ENCODE results near the gene EFHC1.

The EFHC1 gene

DNA sequence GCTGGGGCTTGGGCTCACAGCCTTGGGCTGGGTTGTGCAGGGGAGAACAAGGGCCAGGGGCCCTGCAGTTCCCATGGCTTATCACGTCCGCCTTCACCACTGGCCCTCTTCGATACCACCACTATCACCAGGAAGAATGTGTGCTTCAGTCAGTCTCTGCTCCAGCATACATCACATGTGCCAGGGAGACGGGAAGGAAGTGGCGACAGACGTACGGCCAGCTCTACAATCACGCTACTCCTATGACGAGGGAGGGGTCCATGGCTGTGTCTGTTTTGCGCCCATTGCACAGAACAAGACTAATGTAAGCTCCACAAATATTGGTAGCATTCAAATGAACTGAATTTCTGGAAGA is 84.6 kb downstream of the EFHC1 start:
- no peak for DNase-seq

GRCh38 chr6:52505726-52506409 is 85.7 kb downstream of the EFHC1 start:
- no peak for DNase-seq

DNA sequence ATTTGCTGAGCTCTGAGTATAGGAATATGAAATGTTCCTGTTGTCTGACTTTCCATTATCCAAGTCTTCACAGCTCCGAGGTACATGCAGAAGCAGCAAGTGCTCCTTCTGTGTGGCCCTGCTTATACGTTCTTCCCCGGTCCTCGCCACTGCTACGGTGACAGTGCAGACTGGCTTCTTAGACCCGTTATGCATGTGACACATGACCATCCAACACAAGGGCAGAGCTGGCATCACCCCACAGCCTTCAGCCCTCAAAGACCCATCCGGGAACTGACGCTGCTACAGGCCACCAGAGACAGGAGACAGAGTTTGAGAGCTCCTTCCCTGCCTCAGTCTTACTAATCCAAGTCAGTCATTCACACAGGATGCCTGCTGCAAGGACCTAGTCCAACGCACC is 86.3 kb downstream of the EFHC1 start:
- no peak for DNase-seq

DNA sequence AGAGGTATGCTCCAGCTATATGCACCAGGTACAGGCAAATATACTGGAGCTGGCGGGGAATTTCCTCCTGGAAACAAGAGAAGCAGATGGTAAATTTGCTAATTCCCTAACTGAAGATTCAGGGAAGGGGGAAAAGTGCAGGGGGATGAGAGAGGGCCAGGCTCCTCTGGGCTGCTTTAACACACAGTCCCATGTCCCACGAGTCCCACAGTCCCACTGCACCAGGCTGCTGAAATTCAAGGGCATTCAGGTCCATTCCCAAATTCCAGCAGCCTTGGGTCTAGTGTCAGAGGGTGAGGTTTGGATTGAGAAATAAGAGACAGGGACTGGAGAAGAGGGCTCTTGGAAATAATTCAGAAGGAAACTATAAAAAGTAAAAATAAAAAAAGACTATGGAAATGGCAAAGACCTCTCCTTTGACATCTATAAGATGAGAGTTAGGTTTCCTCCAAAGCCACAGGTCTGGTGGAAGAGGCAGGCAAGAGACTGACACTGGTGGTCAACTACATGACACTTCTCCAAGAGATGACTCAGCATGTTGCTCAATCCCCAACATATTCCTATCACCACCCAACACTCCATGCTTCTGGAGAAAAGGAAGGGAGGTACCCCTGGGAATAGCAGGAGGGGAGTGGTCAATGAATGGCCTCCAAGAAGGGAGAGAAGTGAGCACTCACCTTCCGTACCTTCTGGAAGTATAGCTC is 87.6 kb downstream of the EFHC1 start:
- DNase-seq = no peak

GRCh38 chr6:52508261-52508739 is 88.2 kb downstream of the EFHC1 start:
- DNase-seq = no peak

GRCh38 chr6:52509281-52510212 is 89.4 kb downstream of the EFHC1 start:
- no peak for DNase-seq

GRCh38 chr6:52510213-52510562 is 90.0 kb downstream of the EFHC1 start:
- no peak for DNase-seq

DNA sequence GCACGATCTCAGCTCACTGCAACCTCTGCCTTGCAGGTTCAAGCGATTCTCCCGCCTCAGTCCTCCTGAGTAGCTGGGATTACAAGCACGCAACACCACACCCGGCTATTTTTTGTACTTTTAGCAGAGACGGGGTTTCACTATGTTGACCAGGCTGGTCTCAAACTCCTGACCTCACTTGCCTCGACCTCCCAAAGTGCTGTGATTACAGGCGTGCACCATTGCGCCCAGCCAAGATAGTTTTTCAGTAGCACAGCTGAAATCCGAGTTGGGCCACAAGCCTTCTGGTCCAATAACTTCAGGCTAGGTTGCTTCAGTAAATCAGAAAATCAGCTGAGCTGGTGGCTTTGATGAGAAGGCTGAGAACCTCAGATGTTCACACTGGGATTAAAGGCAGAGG is 91.0 kb downstream of the EFHC1 start:
- DNase-seq = no peak

GRCh38 chr6:52511572-52512151 is 91.5 kb downstream of the EFHC1 start:
- no peak for DNase-seq

GRCh38 chr6:52512199-52512598 is 92.1 kb downstream of the EFHC1 start:
- DNase-seq = no peak

DNA sequence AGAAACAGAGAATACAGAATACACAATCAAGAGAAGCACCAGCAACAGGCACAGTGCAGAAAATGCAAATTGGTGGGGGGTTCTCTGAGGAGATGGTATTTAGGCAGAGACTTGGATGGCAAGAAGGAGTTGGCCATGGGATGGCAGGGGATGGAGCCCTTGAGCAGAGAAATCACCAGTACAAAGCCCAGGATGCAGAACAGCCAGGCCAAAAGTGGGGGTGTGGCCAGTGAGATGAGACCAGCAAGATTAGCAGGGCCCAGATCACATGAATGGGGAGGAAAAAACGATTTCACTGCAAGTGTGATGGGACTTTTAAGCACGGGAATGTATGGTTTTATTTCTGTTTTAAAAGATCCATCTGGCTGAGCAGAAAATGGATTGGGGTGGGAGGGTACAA is 93.3 kb downstream of the EFHC1 start:
- DNase-seq = no peak

- DNase-seq = no peak
Observed at GRCh38 chr6:52513896-52514295, 93.8 kb downstream of the EFHC1 start.

DNA sequence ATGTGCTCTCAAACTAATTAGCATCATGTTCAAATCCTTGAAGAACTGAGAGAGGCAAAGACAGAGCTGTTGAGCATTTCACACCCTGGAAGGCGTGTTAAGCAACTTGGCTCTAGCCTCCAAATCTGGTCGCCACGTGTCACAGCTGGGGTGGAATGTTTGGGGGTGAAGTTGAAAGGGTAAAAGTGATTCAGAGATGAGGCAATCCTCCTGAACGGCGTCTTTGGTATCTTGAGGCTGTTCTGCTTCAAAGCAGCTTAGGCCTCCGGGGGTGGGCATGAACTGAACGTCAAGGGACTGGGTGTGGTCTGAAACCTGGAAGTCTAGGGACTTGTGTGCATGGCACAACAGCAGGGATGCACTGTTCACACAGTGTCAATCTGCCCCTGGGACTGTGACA is 94.4 kb downstream of the EFHC1 start:
- peak; percentile 55 for DNase-seq

- no peak for DNase-seq
Observed at GRCh38 chr6:52515219-52515960, 95.2 kb downstream of the EFHC1 start.

- no peak for DNase-seq
Observed at GRCh38 chr6:52516269-52516668, 96.1 kb downstream of the EFHC1 start.

DNA sequence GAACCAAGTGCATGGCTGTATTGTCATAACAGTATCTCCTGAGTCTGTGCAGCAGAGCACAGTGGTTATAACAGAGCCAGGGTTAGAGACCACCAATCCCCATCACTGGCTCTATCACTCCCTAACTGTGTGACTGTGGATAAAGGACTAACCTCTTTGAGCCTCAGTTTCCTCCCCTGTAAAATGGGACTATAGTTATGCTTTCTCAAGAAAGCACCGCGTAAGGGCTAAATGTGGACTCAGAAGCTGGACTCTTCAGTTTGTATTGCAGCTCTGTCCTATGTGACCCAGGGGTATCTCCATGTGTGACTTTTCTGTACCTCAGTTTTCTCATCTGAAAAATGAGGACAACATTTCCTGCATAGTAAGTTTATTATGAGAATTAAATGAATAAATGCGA is 96.8 kb downstream of the EFHC1 start:
- no peak for DNase-seq

GRCh38 chr6:52517502-52518278 is 97.5 kb downstream of the EFHC1 start:
- DNase-seq = peak; percentile 57

DNA sequence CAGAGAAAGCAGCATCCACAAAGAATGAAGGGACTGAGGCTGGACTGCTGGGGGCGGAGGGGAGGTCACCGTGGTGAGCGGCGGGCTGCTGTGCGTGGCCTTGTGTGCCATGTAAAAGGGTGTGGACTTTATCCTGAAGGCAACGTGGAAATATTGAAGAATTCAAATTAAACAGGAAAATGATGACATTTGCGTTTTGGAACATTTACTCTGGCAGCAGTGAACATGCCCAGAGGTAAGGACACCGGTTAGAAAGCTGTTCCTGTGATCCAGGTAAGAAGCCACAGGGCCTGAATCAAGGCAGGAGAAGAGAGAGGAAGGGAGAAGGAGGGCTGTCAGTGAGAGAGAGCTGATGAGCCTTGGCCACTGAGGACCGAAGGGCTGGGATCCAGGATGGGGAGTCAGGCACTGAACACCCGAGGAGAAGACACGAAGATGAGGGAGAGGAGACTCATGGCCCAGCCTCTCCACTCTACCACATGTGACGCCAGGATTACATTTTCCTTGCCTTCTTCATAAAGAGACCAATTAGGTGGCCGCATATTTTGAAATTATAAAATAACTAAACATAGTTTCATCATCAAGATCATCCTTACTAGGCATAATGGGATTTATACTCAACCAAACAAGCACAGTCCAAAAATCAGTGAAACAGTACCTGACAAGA is 98.3 kb downstream of the EFHC1 start:
- no peak for DNase-seq

DNA sequence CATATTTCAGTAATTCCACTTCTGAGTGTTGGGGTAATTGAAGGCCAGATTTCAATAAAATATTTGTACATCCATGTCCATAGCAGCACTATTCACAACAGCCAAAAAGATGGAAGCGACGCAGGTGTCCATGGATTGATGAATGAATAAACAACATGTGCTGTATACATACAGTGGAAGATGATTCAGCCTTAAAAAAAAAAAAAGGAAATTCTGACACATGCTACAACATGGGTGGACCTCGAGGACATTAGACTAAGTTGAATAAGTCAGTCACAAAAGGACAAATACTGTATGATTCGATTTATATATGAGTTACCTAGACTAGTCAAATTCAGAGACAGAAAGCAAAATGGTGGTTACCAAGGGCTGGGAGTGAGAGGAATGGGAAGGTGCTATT is 99.5 kb downstream of the EFHC1 start:
- DNase-seq = no peak

GRCh38 chr6:52522151-52522626 is 102.0 kb downstream of the EFHC1 start:
- DNase-seq = no peak

DNA sequence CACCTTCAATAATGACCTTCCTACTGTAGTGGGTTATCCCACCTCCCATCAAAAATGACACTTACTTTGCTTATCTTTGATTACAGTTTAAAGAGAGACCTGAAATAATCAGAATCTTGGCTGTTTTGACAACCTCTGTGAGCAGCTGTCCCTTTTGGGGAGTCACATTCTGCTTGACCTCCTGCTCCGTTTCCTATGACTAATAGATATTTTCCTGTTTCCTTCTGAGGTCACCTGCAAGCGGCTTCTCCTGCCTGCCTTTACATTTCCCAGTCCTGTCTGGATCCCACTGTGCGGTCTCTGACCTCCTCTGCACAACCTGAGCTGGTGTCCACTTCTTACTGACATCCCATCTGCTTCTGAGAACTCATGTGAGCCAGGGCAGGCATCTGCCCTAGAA is 102.5 kb downstream of the EFHC1 start:
- no peak for DNase-seq

Measured in inflammatory macrophage treated with lipopolysaccharide for 4 hours (primary cell).